ENCODE measurements around the gene CAP2. TPM values are rescaled to one million over a fixed set of nuclear protein-coding genes. Genes with fewer than 3 reads are reported as not detected.
"Not testable (repeated sequence)": the region's sequence is repeated elsewhere in the genome, so short reads cannot be mapped to it uniquely, and the experiment has no call there.

Gene CAP2
- total and polyA plus RNA-seq, 2 experiments from 2014 or later: 4.8 to 22.5 TPM

- no peak overlapping the region for H2AFZ ChIP-seq
- no peaks in the 10 kb centered on the region for H4K20me1 ChIP-seq (ENCODE audit: insufficient read depth)
- no peak for DNase-seq
- peaks cover 10% of the 10 kb centered on the region for H3K4me1 ChIP-seq (ENCODE audit: insufficient read depth)
- no peaks in the 10 kb centered on the region for H3K9me3 ChIP-seq (ENCODE audit: low read depth)
- H3K79me2 ChIP-seq (ENCODE audit: insufficient read depth): no peaks in the 10 kb centered on the region
- H3K27me3 ChIP-seq (replicated peaks; ENCODE audit: insufficient read depth): peaks cover 5% of the 10 kb centered on the region; the same call in 1 of the 2 replicates
- no peak overlapping the region for H3K27ac ChIP-seq
- H3K9ac ChIP-seq: no peak overlapping the region
- H3K36me3 ChIP-seq (ENCODE audit: low read depth): no peaks in the 10 kb centered on the region
- peaks cover 11% of the 10 kb centered on the region for H3F3A ChIP-seq (ENCODE audit: insufficient read depth)
- WGBS, 2 experiments (ENCODE audit: low coverage in 1 of 2, low lambda C conversion rate in 2 of 2, missing lambda C conversion rate in 2 of 2): 81 to 94% methylated on average over 1 of the region's 1 CpG
- H3K4me2 ChIP-seq (ENCODE audit: unreplicated experiment): no peak overlapping the region
- no peak overlapping the region for H3K4me3 ChIP-seq
- no peaks in the 10 kb centered on the region for H3K9me2 ChIP-seq (ENCODE audit: insufficient read depth)
- TF ChIP-seq EZH2 (IDR thresholded peaks at IDR 0.05; ENCODE audit: insufficient read depth, poor library complexity, severe bottlenecking): no peak
- TF ChIP-seq EZH2phosphoT487 (IDR thresholded peaks at IDR 0.05; ENCODE audit: insufficient read depth, low read depth): no peak
- in situ Hi-C loops (cut with MboI): no loop called here
These were observed 183.7 kb downstream of the CAP2 start for GRCh38 chr6:17577059-17577458.

GRCh38 chr6:17580518-17581048 lies 187.2 kb downstream of the CAP2 start:
- H3K27ac ChIP-seq: peak overlapping the region; percentile 39
- no peaks in the 10 kb centered on the region for H3K79me2 ChIP-seq (ENCODE audit: insufficient read depth)
- H4K20me1 ChIP-seq (ENCODE audit: insufficient read depth): no peaks in the 10 kb centered on the region
- in situ Hi-C loops (cut with MboI): loop anchor here (5.0 kb wide), 1 partner anchor 418 kb away; no protein-coding TSS in a partner anchor
- H2AFZ ChIP-seq: peak overlapping the region; percentile 92
- no peak for TF ChIP-seq EZH2 (IDR thresholded peaks at IDR 0.05; ENCODE audit: insufficient read depth, poor library complexity, severe bottlenecking)
- TF ChIP-seq EZH2phosphoT487 (IDR thresholded peaks at IDR 0.05; ENCODE audit: insufficient read depth, low read depth): no peak
- peak overlapping the region; percentile 89 for H3K4me3 ChIP-seq
- H3K9me3 ChIP-seq (ENCODE audit: low read depth): no peaks in the 10 kb centered on the region
- no peaks in the 10 kb centered on the region for H3K27me3 ChIP-seq (replicated peaks; ENCODE audit: insufficient read depth)
- peak; percentile 75 for DNase-seq
- H3K9me2 ChIP-seq (ENCODE audit: insufficient read depth): no peaks in the 10 kb centered on the region
- 3% methylated on average over 36 to 53 of the region's 53 CpGs for WGBS, 2 experiments (ENCODE audit: low coverage in 1 of 2, low lambda C conversion rate in 2 of 2, missing lambda C conversion rate in 2 of 2)
- peaks cover 20% of the 10 kb centered on the region for H3F3A ChIP-seq (ENCODE audit: insufficient read depth)
- no peaks in the 10 kb centered on the region for H3K36me3 ChIP-seq (ENCODE audit: low read depth)
- peak overlapping the region; percentile 76 for H3K9ac ChIP-seq
- H3K4me2 ChIP-seq (ENCODE audit: unreplicated experiment): peak overlapping the region; percentile 91
- H3K4me1 ChIP-seq (ENCODE audit: insufficient read depth): peaks cover 9% of the 10 kb centered on the region

- H3K9me3 ChIP-seq (ENCODE audit: low read depth); H3K36me3 ChIP-seq (ENCODE audit: low read depth); H3K27ac ChIP-seq; H3K27me3 ChIP-seq (replicated peaks; ENCODE audit: insufficient read depth); H3K9me2 ChIP-seq (ENCODE audit: insufficient read depth); H3K4me1 ChIP-seq (ENCODE audit: insufficient read depth); H4K20me1 ChIP-seq (ENCODE audit: insufficient read depth); H3K9ac ChIP-seq; DNase-seq; H2AFZ ChIP-seq; H3K79me2 ChIP-seq (ENCODE audit: insufficient read depth); H3K4me2 ChIP-seq (ENCODE audit: unreplicated experiment): not testable (repeated sequence)
- Histone ChIP-seq H3F3A (ENCODE audit: insufficient read depth) (peaks cover 19% of the 10 kb centered on the region), H3K4me3 (peak overlapping the region; percentile 89)
- 94 to 97% methylated on average over 7 of the region's 7 CpGs for WGBS, 2 experiments (ENCODE audit: low coverage in 1 of 2, low lambda C conversion rate in 2 of 2, missing lambda C conversion rate in 2 of 2)
- in situ Hi-C loops (cut with MboI): loop anchor here (5.0 kb wide), 1 partner anchor 419 kb away; no protein-coding TSS in a partner anchor
These were observed 187.9 kb downstream of the CAP2 start for GRCh38 chr6:17581282-17581681.

GRCh38 chr6:17583811-17584210 lies 190.4 kb downstream of the CAP2 start:
- Histone ChIP-seq H4K20me1 (ENCODE audit: insufficient read depth) (no peaks in the 10 kb centered on the region), H3K27ac (peak overlapping the region; percentile 72), H3K27me3 (replicated peaks; ENCODE audit: insufficient read depth) (no peaks in the 10 kb centered on the region), H3K9ac (peak overlapping the region; percentile 49), H3K9me3 (ENCODE audit: low read depth) (no peaks in the 10 kb centered on the region), H3F3A (ENCODE audit: insufficient read depth) (peaks cover 19% of the 10 kb centered on the region), H3K4me2 (ENCODE audit: unreplicated experiment) (peak overlapping the region; percentile 85), H3K9me2 (ENCODE audit: insufficient read depth) (no peaks in the 10 kb centered on the region), H3K4me3 (peak overlapping the region; percentile 52), H3K36me3 (ENCODE audit: low read depth) (no peaks in the 10 kb centered on the region), H3K4me1 (ENCODE audit: insufficient read depth) (peaks cover 9% of the 10 kb centered on the region), H3K79me2 (ENCODE audit: insufficient read depth) (no peaks in the 10 kb centered on the region), H2AFZ (peak overlapping the region; percentile 73)
- DNase-seq: peak; percentile 75
- WGBS, 2 experiments (ENCODE audit: low coverage in 1 of 2, low lambda C conversion rate in 2 of 2, missing lambda C conversion rate in 2 of 2): 4 to 6% methylated on average over 5 of the region's 5 CpGs
- TF ChIP-seq EZH2phosphoT487 (IDR thresholded peaks at IDR 0.05; ENCODE audit: insufficient read depth, low read depth): no peak
- no peak for TF ChIP-seq EZH2 (IDR thresholded peaks at IDR 0.05; ENCODE audit: insufficient read depth, poor library complexity, severe bottlenecking)
- in situ Hi-C loops (cut with MboI): loop anchor here (5.0 kb wide), 1 partner anchor 422 kb away; no protein-coding TSS in a partner anchor

All from GM23248 (cell line).